ENCODE results near the gene FAT1.

- TF ChIP-seq POLR2A (IDR thresholded peaks at IDR 0.05): no peak
- TF ChIP-seq CTCF (IDR thresholded peaks at IDR 0.05): no peak
Observed at GRCh38 chr4:186687265-186687664, 36.4 kb downstream of the FAT1 start.

Data from lower leg skin (tissue), 3 donors.